Stimulated activated naive B cell treated with anti-CD40 and anti-IgM and Interleukin-4, amounts not matched to agents 10 μg/mL and 1 μg/mL and 100 μg/mL, for 72 hours (primary cell): ENCODE data around the gene LMOD3.

ENCODE experiments used
- ATAC-seq, 2 donors: fragments of 150-1000 bp; cut with Tn5 transposase; replicated peaks; 2 replicates each; pipeline ENCODE4 v1.10.0; 2021; ENCODE audit warnings: moderate library complexity in 1 of 2
- DNase-seq: peaks from one replicate; pipeline ENCODE4 v3.0.0; 2021
- H3K27ac Mint-ChIP-seq: one replicate; pipeline ENCODE4 v1.8.0; 2022; ENCODE audit warnings: mild to moderate bottlenecking, mixed read lengths
- H3K27me3 Mint-ChIP-seq, 2 donors: one replicate each; pipeline ENCODE4 v1.8.0; 2022; ENCODE audit warnings: mixed read lengths in 2 of 2
- H3K36me3 Mint-ChIP-seq, 2 donors: one replicate each; pipeline ENCODE4 v1.8.0; 2022; ENCODE audit warnings: mixed read lengths in 2 of 2, mild to moderate bottlenecking in 1 of 2
- H3K4me1 Mint-ChIP-seq, 2 donors: one replicate each; pipeline ENCODE4 v1.8.0; 2022; ENCODE audit warnings: mixed read lengths in 2 of 2, mild to moderate bottlenecking in 1 of 2
- H3K4me3 Mint-ChIP-seq, 2 donors: one replicate each; pipeline ENCODE4 v1.8.0; 2022; ENCODE audit warnings: mild to moderate bottlenecking in 2 of 2, mixed read lengths in 2 of 2, moderate library complexity in 1 of 2
- H3K9me3 Mint-ChIP-seq, 2 donors: one replicate each; pipeline ENCODE4 v1.8.0; 2022; ENCODE audit warnings: mixed read lengths in 2 of 2, mild to moderate bottlenecking in 1 of 2

The LMOD3 gene

GRCh38 chr3:69116897-69117296, 5.5 kb downstream of the LMOD3 start:
- Mint-ChIP-seq H3K4me3 (no peak overlapping the region), H3K27me3 (peaks cover 0 to 5% of the 10 kb centered on the region in 2 donors), H3K36me3 (no peaks in the 10 kb centered on the region), H3K9me3 (no peaks in the 10 kb centered on the region), H3K4me1 (peaks cover 2 to 5% of the 10 kb centered on the region in 2 donors), H3K27ac (no peak overlapping the region)
- no peak for ATAC-seq
- DNase-seq, result no peak

- Mint-ChIP-seq H3K4me3 (no peak overlapping the region), H3K27me3 (peaks cover 0 to 5% of the 10 kb centered on the region in 2 donors), H3K27ac (no peak overlapping the region), H3K36me3 (no peaks in the 10 kb centered on the region), H3K9me3 (no peaks in the 10 kb centered on the region), H3K4me1 (peaks cover 3 to 4% of the 10 kb centered on the region in 2 donors)
- ATAC-seq (no peak), DNase-seq (no peak)
Observed at GRCh38 chr3:69116162-69116561, 6.2 kb downstream of the LMOD3 start.

- ATAC-seq (no peak), DNase-seq (no peak)
- no peak overlapping the region for H3K4me3 Mint-ChIP-seq
- H3K27me3 Mint-ChIP-seq, result peaks cover 0 to 5% of the 10 kb centered on the region in 2 donors
- H3K9me3 Mint-ChIP-seq, result no peaks in the 10 kb centered on the region
- no peaks in the 10 kb centered on the region for H3K36me3 Mint-ChIP-seq
- H3K4me1 Mint-ChIP-seq, result peaks cover 0 to 3% of the 10 kb centered on the region in 2 donors
- H3K27ac Mint-ChIP-seq, result no peak overlapping the region
Observed at GRCh38 chr3:69115731-69116130, 6.7 kb downstream of the LMOD3 start.

- H3K4me1 Mint-ChIP-seq, result peaks cover 0 to 3% of the 10 kb centered on the region in 2 donors
- no peak overlapping the region for H3K4me3 Mint-ChIP-seq
- no peaks in the 10 kb centered on the region for H3K27me3 Mint-ChIP-seq
- no peak overlapping the region for H3K27ac Mint-ChIP-seq
- no peak for DNase-seq
- no peaks in the 10 kb centered on the region for H3K9me3 Mint-ChIP-seq
- no peak for ATAC-seq
- no peaks in the 10 kb centered on the region for H3K36me3 Mint-ChIP-seq
Observed at GRCh38 chr3:69113536-69113935, 8.9 kb downstream of the LMOD3 start.

DNA sequence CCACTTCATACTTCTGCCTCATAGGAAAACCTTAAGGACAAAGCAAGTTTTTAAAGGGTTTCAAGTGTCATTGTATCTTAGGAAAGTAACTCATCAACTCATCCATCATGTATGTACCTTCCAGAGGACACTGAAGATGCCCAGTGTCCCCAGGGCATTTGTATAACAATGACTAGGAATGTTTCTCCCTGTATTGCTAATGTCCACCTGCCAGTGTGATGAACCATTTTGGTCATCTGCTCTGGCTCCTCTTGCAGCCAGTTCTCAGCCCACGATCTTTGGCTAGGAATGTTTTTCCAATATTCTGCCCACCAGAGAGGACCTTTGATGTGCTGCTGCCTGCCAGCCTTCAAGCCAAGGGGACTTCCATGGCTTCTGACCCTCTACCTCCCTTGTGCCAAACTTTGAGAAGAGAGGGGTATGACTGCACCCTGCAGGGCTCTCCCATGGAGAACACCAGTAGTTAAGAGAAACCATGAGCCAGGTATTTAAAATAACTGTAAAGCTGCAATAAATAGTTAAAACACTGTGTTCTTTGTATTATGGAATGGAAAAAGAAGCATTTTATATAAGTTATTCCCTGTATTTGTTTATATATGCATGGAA, 11.4 kb downstream of the LMOD3 start:
- peak in 1 of 2 donors; percentile 59 for ATAC-seq
- Mint-ChIP-seq H3K36me3 (peaks cover 0 to 4% of the 10 kb centered on the region in 2 donors), H3K27me3 (no peaks in the 10 kb centered on the region), H3K27ac (peak overlapping the region; percentile 20), H3K4me1 (peaks cover 0 to 5% of the 10 kb centered on the region in 2 donors), H3K9me3 (no peaks in the 10 kb centered on the region), H3K4me3 (no peak overlapping the region)
- no peak for DNase-seq

DNA sequence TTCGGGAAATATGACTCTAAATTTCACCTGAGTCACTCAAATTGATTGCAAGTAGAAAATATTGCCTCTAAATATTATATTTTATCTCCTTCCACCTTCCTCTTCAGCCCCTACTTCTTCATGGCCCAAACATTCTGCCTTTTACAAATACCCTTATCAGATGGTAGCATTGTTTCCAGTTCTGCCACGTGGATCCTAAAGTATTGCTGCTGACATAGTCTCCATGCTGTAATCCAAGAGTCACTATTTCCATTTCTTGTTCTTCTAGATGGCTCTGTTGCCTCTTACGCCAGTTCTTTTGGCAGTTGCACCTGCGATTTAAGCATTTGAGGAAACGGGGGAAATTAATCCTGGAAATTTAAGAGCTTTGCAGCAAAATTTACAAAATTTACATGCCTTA, 13.6 kb downstream of the LMOD3 start:
- H3K9me3 Mint-ChIP-seq, result no peaks in the 10 kb centered on the region
- ATAC-seq (no peak), DNase-seq (no peak)
- no peaks in the 10 kb centered on the region for H3K27me3 Mint-ChIP-seq
- peaks cover 7 to 11% of the 10 kb centered on the region in 2 donors for H3K36me3 Mint-ChIP-seq
- no peak overlapping the region for H3K4me3 Mint-ChIP-seq
- H3K4me1 Mint-ChIP-seq, result peaks cover 6 to 11% of the 10 kb centered on the region in 2 donors
- H3K27ac Mint-ChIP-seq, result no peak overlapping the region

DNA sequence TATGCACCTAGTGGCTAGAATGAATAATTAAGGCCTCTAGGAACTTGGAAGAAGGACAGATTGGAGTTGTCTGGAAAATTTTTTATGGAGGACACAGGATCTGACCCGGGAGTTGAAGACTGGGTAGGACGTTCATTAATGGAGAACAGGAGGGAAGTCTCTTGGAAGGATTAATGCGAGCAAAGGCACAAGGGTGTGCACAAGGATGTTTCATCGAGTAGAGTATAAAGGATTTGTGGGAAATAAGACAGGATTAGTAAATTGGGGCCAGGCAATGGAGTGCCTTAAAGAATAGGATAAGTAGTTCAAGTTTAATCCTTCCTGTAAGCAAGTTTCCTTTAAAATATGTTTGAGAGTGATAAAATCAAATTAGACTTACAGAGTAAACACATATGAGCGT, 14.6 kb downstream of the LMOD3 start:
- peaks cover 7 to 15% of the 10 kb centered on the region in 2 donors for H3K36me3 Mint-ChIP-seq
- ATAC-seq (no peak), DNase-seq (no peak)
- no peak overlapping the region for H3K4me3 Mint-ChIP-seq
- no peaks in the 10 kb centered on the region for H3K27me3 Mint-ChIP-seq
- H3K27ac Mint-ChIP-seq, result no peak overlapping the region
- H3K4me1 Mint-ChIP-seq, result peaks cover 6 to 11% of the 10 kb centered on the region in 2 donors
- H3K9me3 Mint-ChIP-seq, result no peaks in the 10 kb centered on the region

DNA sequence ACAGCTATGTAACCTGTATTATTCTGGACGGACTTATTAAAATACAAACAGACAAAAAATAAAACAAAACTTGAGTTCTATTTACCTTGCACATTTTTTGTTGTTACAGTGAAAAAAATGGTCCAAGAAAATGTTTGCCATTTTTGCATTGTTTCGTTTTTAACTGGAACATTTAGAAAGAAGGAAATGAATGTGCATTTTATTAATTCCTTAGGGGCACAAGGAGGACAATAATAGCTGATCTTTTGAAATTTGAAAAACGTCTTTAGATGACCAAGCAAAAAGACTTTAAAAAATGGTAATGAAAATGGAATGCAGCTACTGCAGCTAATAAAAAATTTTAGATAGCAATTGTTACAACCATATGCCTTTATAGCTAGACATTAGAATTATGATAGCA, 17.1 kb downstream of the LMOD3 start:
- H3K9me3 Mint-ChIP-seq, result no peaks in the 10 kb centered on the region
- no peak overlapping the region for H3K4me3 Mint-ChIP-seq
- H3K27ac Mint-ChIP-seq, result no peak overlapping the region
- DNase-seq, result no peak
- ATAC-seq, result no peak
- H3K4me1 Mint-ChIP-seq, result peaks cover 6 to 8% of the 10 kb centered on the region in 2 donors
- peaks cover 16 to 26% of the 10 kb centered on the region in 2 donors for H3K36me3 Mint-ChIP-seq
- no peaks in the 10 kb centered on the region for H3K27me3 Mint-ChIP-seq

GRCh38 chr3:69104586-69104985, 17.8 kb downstream of the LMOD3 start:
- H3K36me3 Mint-ChIP-seq, result peaks cover 22 to 33% of the 10 kb centered on the region in 2 donors
- no peak for ATAC-seq
- H3K27ac Mint-ChIP-seq, result no peak overlapping the region
- H3K4me1 Mint-ChIP-seq, result peaks cover 9 to 12% of the 10 kb centered on the region in 2 donors
- no peak overlapping the region for H3K4me3 Mint-ChIP-seq
- H3K9me3 Mint-ChIP-seq, result no peaks in the 10 kb centered on the region
- H3K27me3 Mint-ChIP-seq, result no peaks in the 10 kb centered on the region
- no peak for DNase-seq

DNA sequence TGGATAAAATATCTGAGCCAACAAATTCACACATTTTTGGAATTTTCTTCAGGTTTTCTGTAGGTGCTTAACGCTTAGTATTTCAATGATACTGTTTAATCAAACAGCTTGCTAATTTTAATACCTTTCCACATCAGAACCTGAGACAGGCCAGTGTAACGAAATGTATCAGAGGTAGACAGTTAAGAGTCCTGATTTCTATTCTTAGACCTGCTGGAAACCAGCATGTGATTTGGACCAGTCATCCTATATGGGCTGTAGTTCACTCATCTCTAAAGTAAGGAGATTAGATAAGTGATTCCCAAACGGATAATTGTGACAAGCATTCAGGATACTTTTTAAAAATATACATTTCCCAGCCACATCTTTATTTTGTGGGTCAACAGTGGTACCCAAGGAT, 19.3 kb downstream of the LMOD3 start:
- Mint-ChIP-seq H3K27ac (peak overlapping the region; percentile 2), H3K36me3 (peaks cover 24 to 35% of the 10 kb centered on the region in 2 donors), H3K9me3 (no peaks in the 10 kb centered on the region), H3K4me3 (no peak overlapping the region), H3K27me3 (no peaks in the 10 kb centered on the region), H3K4me1 (peaks cover 10 to 13% of the 10 kb centered on the region in 2 donors)
- ATAC-seq (no peak), DNase-seq (no peak)

DNA sequence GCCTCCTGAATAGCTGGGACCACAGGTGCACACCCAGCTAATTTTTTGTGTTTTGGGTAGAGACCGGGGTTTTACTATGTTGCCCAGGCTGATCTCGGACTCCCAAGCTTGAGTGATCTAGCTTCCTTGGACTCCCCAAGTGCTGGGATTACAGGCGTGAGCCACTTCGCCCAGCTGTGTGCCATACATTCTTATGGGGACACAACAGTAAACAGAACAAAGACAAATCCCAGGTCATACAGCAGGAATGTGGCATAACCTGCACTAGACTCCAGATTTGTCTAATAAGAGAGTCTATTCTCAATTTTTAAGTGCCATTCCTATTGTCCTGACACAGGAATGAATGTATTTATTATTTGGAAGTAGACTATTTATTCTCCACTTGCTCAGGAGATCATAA, 20.0 kb downstream of the LMOD3 start:
- Mint-ChIP-seq H3K4me1 (peaks cover 12 to 18% of the 10 kb centered on the region in 2 donors), H3K4me3 (no peak overlapping the region), H3K27ac (no peak overlapping the region), H3K9me3 (peaks cover 0 to 2% of the 10 kb centered on the region in 2 donors), H3K27me3 (no peaks in the 10 kb centered on the region), H3K36me3 (peaks cover 28 to 36% of the 10 kb centered on the region in 2 donors)
- DNase-seq (no peak), ATAC-seq (no peak)

DNA sequence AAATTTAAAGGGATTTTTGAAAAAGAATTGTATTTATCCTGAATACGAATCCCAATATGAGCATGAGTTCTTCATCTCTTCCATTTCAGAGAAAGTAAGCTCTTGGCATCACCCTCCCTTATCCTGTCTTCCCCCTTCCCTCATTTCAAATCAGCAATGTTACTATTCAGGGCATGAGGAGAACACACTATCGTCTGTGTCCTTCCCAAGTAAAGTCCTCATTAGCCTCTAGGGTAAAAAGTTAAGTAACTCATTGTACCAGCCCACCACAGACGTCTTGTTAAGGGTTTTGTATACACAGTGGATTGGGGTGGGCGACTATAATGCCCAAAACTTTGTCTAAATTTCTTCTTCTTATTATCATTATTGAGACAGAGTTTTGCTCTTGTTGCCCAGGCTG, 22.8 kb downstream of the LMOD3 start:
- Mint-ChIP-seq H3K4me1 (peaks cover 27 to 40% of the 10 kb centered on the region in 2 donors), H3K4me3 (no peak overlapping the region), H3K27ac (no peak overlapping the region), H3K9me3 (peaks cover 0 to 2% of the 10 kb centered on the region in 2 donors), H3K27me3 (no peaks in the 10 kb centered on the region), H3K36me3 (peaks cover 36 to 51% of the 10 kb centered on the region in 2 donors)
- ATAC-seq, result no peak
- no peak for DNase-seq

- Mint-ChIP-seq H3K4me1 (peaks cover 31 to 50% of the 10 kb centered on the region in 2 donors), H3K9me3 (peaks cover 0 to 2% of the 10 kb centered on the region in 2 donors), H3K36me3 (peaks cover 33 to 40% of the 10 kb centered on the region in 2 donors), H3K4me3 (no peak overlapping the region), H3K27me3 (no peaks in the 10 kb centered on the region), H3K27ac (peak overlapping the region; percentile 42)
- DNase-seq (no peak), ATAC-seq (no peak)
Observed at GRCh38 chr3:69097407-69098086, 24.8 kb downstream of the LMOD3 start.

DNA sequence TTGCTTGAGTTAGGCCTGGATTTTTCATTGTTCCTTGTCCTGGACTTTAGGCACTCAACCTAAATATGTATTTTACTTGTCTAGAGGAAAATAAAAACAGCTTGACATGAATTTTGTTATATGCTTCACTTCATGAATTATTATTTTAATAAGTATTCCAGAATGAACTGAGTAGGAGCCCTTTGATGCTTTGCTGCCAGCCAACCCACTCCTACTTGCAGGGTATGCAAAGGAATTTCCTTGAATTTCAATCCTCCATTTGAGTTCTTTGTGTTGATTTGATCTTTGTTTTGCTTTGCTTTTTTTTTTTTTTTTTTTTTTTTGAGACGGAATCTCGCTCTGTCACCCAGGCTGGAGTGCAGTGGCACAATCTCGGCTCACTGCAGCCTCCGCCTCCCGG, 26.1 kb downstream of the LMOD3 start:
- Mint-ChIP-seq H3K27me3 (no peaks in the 10 kb centered on the region), H3K27ac (no peak overlapping the region), H3K4me3 (no peak overlapping the region), H3K4me1 (peaks cover 40 to 62% of the 10 kb centered on the region in 2 donors), H3K36me3 (peaks cover 28 to 41% of the 10 kb centered on the region in 2 donors), H3K9me3 (peaks cover 0 to 2% of the 10 kb centered on the region in 2 donors)
- ATAC-seq (no peak), DNase-seq (no peak)

GRCh38 chr3:69095636-69096035, 26.8 kb downstream of the LMOD3 start:
- Mint-ChIP-seq H3K4me1 (peaks cover 42 to 69% of the 10 kb centered on the region in 2 donors), H3K9me3 (peaks cover 0 to 2% of the 10 kb centered on the region in 2 donors), H3K27me3 (no peaks in the 10 kb centered on the region), H3K36me3 (peaks cover 28 to 44% of the 10 kb centered on the region in 2 donors), H3K4me3 (peak overlapping the region; percentile 44 to 62), H3K27ac (peak overlapping the region; percentile 93)
- DNase-seq (no peak), ATAC-seq (no peak)
